Natural killer cell (primary cell): ENCODE data around the gene N4BP2. TPM values are rescaled to one million over a fixed set of nuclear protein-coding genes. Genes with fewer than 3 reads are reported as not detected.

Experiments
- ATAC-seq, 3 donors: fragments of 150-1000 bp in 2 of 3; fragments of 200-7000 bp in 1 of 3; cut with Tn5 transposase; 1 replicate in 1 of 3; 2 replicates in 2 of 3; pipeline ENCODE4 v1.10.0; 2021; ENCODE audit warnings: mild to moderate bottlenecking in 2 of 3, moderate library complexity in 2 of 3
- DNase-seq, 2 donors: peaks; one replicate each; pipeline versions ENCODE4 v3.0.0 to v3.0.0-alpha.2; 2013 to 2021; ENCODE audit warnings: mixed read lengths in 1 of 2
- H3K27ac ChIP-seq: one replicate; pipeline ENCODE4 v1.5.1; 2013; ENCODE audit warnings: mild to moderate bottlenecking, low read length
- H3K27me3 ChIP-seq: one replicate; pipeline ENCODE4 v1.6.1; 2013; ENCODE audit warnings: low read length; ENCODE audit not compliant: control insufficient read depth, insufficient read depth
- H3K36me3 ChIP-seq: one replicate; pipeline ENCODE4 v1.6.1; 2013; ENCODE audit warnings: low read length; ENCODE audit not compliant: control insufficient read depth, insufficient read depth
- H3K4me1 ChIP-seq: one replicate; pipeline ENCODE4 v1.6.1; 2013; ENCODE audit warnings: low read length; ENCODE audit not compliant: control insufficient read depth, insufficient read depth
- H3K4me3 ChIP-seq: one replicate; pipeline ENCODE4 v1.5.1; 2013; ENCODE audit warnings: low read length
- H3K9me3 ChIP-seq: one replicate; pipeline ENCODE4 v1.6.1; 2013; ENCODE audit warnings: low read length; ENCODE audit not compliant: control insufficient read depth, insufficient read depth
- H3K27ac Mint-ChIP-seq, 2 donors: one replicate each; pipeline ENCODE4 v1.8.0; 2022; ENCODE audit warnings: mild to moderate bottlenecking in 2 of 2, mixed read lengths in 2 of 2, moderate library complexity in 1 of 2
- H3K27me3 Mint-ChIP-seq, 2 donors: one replicate each; pipeline ENCODE4 v1.8.0; 2022; ENCODE audit warnings: low read depth in 2 of 2, mixed read lengths in 2 of 2
- H3K36me3 Mint-ChIP-seq: one replicate; pipeline ENCODE4 v1.8.0; 2022; ENCODE audit warnings: mixed read lengths
- H3K4me1 Mint-ChIP-seq, 2 donors: one replicate each; pipeline ENCODE4 v1.8.0; 2022; ENCODE audit warnings: mixed read lengths in 2 of 2
- H3K4me3 Mint-ChIP-seq: one replicate; pipeline ENCODE4 v1.8.0; 2022; ENCODE audit warnings: mild to moderate bottlenecking, moderate library complexity, mixed read lengths
- H3K9me3 Mint-ChIP-seq, 2 donors: one replicate each; pipeline ENCODE4 v1.8.0; 2022; ENCODE audit warnings: mixed read lengths in 2 of 2
- WGBS: methylation state at CpG from one replicate; pipeline ENCODE4 v1.1.7; 2013; ENCODE audit warnings: missing lambda C conversion rate; ENCODE audit not compliant: insufficient coverage; 5-methylcytosine and 5-hydroxymethylcytosine counted together
- intact Hi-C: fragments of 100-400 bp; cut with micrococcal nuclease; formaldehyde crosslinking; loops from one replicate; pipeline ENCODE4 v1.14.2; 2022
- total RNA-seq, 4 donors: library from RNA; stranded (reverse); fragments of 120-200 nt in 1 of 4; gene quantifications; one replicate each; pipeline versions ENCODE4 v1.2.3 to v1.2.4, GENCODE V29; 2013 to 2022
- TF ChIP-seq, protein P1 (sequence below): fragments of 200-600 bp; IDR thresholded peaks from one replicate; pipeline ENCODE4 v1.8.0; 2022; ENCODE audit warnings: antibody characterized with exemption

Gene N4BP2
- total RNA-seq, 3 donors from 2014 or later (not counting 1 experiment from before 2014, with no cell fraction given): 16.4 to 22.4 (median 17.5) TPM

DNA sequence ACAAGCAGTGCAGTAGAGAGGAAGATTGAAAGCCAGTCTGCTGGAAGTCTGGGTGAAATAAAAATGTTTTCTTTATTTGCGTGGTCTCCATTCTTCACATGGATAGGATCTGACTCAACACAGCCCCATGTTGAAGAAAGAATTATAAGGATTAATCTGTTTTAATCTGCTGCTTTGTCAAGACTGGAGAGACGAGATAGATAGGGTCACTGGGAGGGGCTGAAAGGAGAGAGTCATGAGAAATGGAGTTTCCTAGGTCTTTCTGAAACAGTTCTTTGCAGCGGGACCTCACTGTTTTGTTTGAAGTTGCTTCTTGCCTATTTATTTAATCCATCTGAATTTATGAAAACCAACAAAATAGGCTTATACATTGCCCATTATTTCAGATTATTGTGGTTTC is 107.8 kb downstream of the N4BP2 start:
- DNase-seq (no peak), ATAC-seq (no peak)
- Mint-ChIP-seq H3K4me1 (no peaks in the 10 kb centered on the region), H3K36me3 (peaks cover 24% of the 10 kb centered on the region), H3K27ac (no peak overlapping the region), H3K9me3 (peaks cover 0 to 3% of the 10 kb centered on the region in 2 donors), H3K27me3 (no peaks in the 10 kb centered on the region), H3K4me3 (no peak overlapping the region)
- Histone ChIP-seq H3K4me3 (no peak overlapping the region), H3K27ac (no peak overlapping the region), H3K36me3 (no peaks in the 10 kb centered on the region), H3K9me3 (no peaks in the 10 kb centered on the region), H3K27me3 (no peaks in the 10 kb centered on the region), H3K4me1 (no peaks in the 10 kb centered on the region)
- WGBS: 79% methylated on average over 3 of the region's 3 CpGs
- intact Hi-C loops: no loop called here
- TF ChIP-seq, protein P1, sequence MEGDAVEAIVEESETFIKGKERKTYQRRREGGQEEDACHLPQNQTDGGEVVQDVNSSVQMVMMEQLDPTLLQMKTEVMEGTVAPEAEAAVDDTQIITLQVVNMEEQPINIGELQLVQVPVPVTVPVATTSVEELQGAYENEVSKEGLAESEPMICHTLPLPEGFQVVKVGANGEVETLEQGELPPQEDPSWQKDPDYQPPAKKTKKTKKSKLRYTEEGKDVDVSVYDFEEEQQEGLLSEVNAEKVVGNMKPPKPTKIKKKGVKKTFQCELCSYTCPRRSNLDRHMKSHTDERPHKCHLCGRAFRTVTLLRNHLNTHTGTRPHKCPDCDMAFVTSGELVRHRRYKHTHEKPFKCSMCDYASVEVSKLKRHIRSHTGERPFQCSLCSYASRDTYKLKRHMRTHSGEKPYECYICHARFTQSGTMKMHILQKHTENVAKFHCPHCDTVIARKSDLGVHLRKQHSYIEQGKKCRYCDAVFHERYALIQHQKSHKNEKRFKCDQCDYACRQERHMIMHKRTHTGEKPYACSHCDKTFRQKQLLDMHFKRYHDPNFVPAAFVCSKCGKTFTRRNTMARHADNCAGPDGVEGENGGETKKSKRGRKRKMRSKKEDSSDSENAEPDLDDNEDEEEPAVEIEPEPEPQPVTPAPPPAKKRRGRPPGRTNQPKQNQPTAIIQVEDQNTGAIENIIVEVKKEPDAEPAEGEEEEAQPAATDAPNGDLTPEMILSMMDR: no peak

DNA sequence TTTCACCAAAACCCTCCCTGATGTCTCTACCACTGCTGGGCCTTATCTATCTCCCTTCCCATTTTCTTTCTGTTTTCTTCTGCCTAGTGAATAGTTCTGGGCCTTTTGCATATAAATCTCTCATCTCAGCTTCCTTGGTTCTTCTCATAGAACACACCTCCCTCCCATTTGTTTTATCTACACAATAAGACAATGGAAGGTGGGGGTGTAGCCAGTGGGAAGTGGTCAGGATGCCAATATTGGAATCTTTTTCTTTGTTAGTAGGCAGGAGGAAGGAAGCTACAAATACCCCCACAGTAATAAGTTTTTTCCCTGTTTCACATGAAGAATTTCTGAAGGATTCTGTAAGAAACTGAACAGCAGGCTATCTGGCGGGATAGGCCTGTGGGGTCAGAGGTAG is 109.3 kb downstream of the N4BP2 start:
- DNase-seq (no peak), ATAC-seq (no peak)
- intact Hi-C loops: no loop called here
- no peak overlapping the region for H3K27ac ChIP-seq
- WGBS: 100% methylated on average over 1 of the region's 1 CpG
- H3K9me3 ChIP-seq: no peaks in the 10 kb centered on the region
- Mint-ChIP-seq H3K4me3 (no peak overlapping the region), H3K36me3 (peaks cover 24% of the 10 kb centered on the region), H3K4me1 (no peaks in the 10 kb centered on the region), H3K9me3 (peaks cover 0 to 3% of the 10 kb centered on the region in 2 donors), H3K27ac (no peak overlapping the region), H3K27me3 (no peaks in the 10 kb centered on the region)
- TF ChIP-seq, protein P1: no peak
- no peaks in the 10 kb centered on the region for H3K4me1 ChIP-seq
- H3K27me3 ChIP-seq: no peaks in the 10 kb centered on the region
- no peak overlapping the region for H3K4me3 ChIP-seq
- H3K36me3 ChIP-seq: no peaks in the 10 kb centered on the region

DNA sequence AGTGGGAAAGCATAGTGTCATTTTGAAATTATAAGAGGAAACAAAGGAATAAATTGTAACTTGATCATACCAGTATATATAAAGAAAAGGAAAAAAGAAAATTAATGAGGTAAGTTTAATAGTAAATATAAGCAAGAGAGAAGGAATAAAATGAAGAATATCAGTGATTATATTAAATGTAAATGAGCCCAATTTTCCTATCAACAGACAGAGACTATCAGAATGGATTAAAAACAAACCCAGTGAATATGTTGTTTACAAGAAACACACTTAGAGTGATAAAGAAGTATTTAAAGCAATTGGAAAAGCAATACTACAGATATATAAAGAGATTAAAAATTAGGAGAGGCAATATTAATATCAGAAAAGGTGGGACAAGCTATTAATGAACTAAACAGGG is 111.4 kb downstream of the N4BP2 start:
- H3K27me3 Mint-ChIP-seq: no peaks in the 10 kb centered on the region
- H3K4me3 Mint-ChIP-seq: no peak overlapping the region
- no peak overlapping the region for H3K27ac ChIP-seq
- ATAC-seq (no peak), DNase-seq (no peak)
- H3K27ac Mint-ChIP-seq: no peak overlapping the region
- intact Hi-C loops: no loop called here
- no peaks in the 10 kb centered on the region for H3K36me3 ChIP-seq
- H3K9me3 Mint-ChIP-seq: peaks cover 0 to 3% of the 10 kb centered on the region in 2 donors
- peaks cover 17% of the 10 kb centered on the region for H3K36me3 Mint-ChIP-seq
- H3K27me3 ChIP-seq: no peaks in the 10 kb centered on the region
- H3K4me1 Mint-ChIP-seq: peaks cover 3 to 5% of the 10 kb centered on the region in 2 donors
- H3K9me3 ChIP-seq: no peaks in the 10 kb centered on the region
- H3K4me3 ChIP-seq: no peak overlapping the region
- no peaks in the 10 kb centered on the region for H3K4me1 ChIP-seq
- TF ChIP-seq, protein P1: no peak

DNA sequence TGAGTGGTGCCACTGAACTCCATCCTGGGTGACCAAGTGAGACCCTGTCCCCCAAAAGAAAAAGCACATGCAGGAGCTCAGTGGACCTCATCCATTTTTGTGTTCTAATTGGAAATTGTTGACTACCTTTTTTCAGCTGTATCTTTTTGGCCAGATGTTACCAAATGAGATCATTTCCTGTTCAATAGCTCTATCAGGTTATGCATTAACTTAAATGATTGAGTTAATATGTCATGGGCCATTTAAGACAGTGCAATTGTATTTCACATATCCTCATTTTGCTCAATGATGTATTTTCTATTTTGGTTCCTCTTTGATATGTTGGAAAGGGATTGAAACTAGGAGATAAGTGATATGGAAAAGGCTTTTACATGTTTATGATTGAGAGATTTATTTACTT is 113.9 kb downstream of the N4BP2 start:
- intact Hi-C loops: no loop called here
- H3K4me3 Mint-ChIP-seq: no peak overlapping the region
- Histone ChIP-seq H3K27ac (no peak overlapping the region), H3K4me1 (no peaks in the 10 kb centered on the region), H3K9me3 (no peaks in the 10 kb centered on the region), H3K4me3 (no peak overlapping the region), H3K36me3 (no peaks in the 10 kb centered on the region), H3K27me3 (no peaks in the 10 kb centered on the region)
- ATAC-seq (no peak), DNase-seq (no peak)
- TF ChIP-seq, protein P1: no peak
- peaks cover 0 to 3% of the 10 kb centered on the region in 2 donors for H3K9me3 Mint-ChIP-seq
- peaks cover 13 to 14% of the 10 kb centered on the region in 2 donors for H3K4me1 Mint-ChIP-seq
- H3K36me3 Mint-ChIP-seq: peaks cover 17% of the 10 kb centered on the region
- no peak overlapping the region for H3K27ac Mint-ChIP-seq
- no peaks in the 10 kb centered on the region for H3K27me3 Mint-ChIP-seq
